T1000 (cell line): Measurements from ENCODE around the gene FHOD1.

ENCODE experiments used
- DNase-seq: peaks from one replicate; lab custom pipeline; 2025; ENCODE audit warnings: mixed read lengths; lab: John Stamatoyannopoulos, UW

Gene FHOD1

GRCh38 chr16:67208154-67208896 is 39.0 kb downstream of the FHOD1 start:
- no peak for DNase-seq

GRCh38 chr16:67207249-67208091 is 39.8 kb downstream of the FHOD1 start:
- DNase-seq = peak; percentile 45

GRCh38 chr16:67206838-67207248 is 40.4 kb downstream of the FHOD1 start:
- DNase-seq = peak; percentile 62

DNA sequence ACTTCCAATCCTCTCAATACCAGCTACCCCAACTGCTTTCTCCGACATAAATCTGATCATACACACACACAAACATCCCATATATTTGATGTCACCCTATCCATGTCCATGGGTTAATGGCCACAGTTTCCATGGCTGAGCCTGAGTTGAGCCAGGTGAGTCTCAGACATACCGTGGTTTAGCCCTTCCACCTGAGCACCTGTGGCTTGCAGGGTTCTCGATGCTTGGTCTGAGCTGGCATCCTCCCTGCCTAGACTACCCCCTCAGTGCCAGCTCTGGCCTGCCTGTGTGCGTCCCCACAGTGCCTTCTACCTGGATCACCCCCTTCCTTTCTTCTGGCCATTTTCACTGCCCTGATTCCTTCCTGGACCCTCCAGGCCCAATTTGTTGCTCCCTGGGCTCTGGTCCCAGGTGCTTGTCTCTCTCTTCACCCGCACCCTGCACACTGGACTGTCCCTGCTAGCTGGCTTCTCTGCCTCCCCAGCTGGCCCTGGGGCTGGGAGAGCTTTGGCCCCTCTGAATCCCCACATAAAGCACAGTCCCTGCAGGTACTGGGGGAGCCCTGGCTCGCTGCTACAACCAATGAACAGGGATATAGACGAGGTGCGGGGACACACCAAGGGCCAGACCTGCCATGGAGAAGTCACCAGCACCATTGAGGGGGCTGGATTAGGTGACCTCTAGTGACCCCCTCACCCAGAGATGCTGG is 41.0 kb downstream of the FHOD1 start:
- DNase-seq = no peak

DNA sequence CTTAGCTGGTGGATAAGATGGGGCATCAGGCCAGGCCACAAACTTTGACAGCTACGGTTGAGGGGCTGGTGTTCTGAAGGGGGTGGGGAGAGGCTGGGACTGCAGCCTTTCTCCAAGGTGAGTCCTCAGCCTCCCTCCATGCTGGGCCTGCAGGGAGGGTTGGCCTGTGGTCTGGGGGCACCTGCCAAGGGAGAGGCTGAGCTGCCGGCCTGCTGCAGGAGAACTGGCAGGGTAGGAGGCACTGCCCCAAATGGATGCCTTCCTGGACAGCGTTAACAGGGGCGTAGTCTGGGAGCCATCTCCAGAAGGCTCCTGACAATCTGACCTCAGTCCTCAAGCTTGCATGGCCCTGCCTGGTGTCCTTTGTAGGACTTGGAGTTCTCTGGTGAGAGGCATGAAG is 43.2 kb downstream of the FHOD1 start:
- DNase-seq = no peak

DNA sequence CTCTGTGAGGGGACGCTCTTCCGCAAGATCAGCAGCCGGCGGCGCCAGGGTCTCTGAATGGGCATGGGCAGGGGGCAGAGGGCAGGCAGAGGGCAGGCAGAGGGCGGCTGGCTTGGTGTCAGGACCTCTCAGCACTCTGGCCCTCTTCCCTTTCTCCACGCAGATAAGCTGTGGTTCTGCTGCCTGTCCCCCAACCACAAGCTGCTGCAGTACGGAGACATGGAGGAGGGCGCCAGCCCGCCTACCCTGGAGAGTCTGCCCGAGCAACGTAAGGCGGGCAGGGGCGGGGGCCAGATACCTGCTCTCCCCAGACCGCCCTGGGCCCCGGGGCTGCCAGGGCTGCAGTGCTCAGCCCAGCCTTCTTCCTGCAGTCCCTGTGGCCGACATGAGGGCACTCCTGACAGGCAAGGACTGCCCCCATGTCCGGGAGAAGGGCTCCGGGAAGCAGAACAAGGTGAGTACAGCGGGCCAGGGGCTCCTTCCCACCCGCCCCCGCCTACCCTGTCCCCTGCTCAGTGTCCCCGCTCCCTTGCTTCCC is 44.3 kb downstream of the FHOD1 start:
- DNase-seq = no peak

DNA sequence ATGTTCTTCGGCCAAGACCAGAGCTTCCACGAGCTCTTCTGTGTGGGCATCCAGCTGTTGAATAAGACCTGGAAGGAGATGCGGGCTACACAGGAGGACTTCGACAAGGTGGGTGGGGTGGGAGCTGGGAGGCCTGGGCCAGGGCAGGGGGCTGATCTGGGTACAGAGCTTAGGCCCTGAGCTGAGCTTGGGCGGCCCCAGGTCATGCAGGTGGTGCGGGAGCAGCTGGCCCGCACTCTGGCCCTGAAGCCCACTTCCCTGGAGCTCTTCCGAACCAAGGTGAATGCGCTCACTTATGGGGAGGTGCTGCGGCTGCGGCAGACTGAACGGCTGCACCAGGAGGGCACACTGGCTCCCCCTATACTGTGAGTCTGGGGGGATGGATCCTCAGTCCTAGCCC is 44.9 kb downstream of the FHOD1 start:
- no peak for DNase-seq

DNA sequence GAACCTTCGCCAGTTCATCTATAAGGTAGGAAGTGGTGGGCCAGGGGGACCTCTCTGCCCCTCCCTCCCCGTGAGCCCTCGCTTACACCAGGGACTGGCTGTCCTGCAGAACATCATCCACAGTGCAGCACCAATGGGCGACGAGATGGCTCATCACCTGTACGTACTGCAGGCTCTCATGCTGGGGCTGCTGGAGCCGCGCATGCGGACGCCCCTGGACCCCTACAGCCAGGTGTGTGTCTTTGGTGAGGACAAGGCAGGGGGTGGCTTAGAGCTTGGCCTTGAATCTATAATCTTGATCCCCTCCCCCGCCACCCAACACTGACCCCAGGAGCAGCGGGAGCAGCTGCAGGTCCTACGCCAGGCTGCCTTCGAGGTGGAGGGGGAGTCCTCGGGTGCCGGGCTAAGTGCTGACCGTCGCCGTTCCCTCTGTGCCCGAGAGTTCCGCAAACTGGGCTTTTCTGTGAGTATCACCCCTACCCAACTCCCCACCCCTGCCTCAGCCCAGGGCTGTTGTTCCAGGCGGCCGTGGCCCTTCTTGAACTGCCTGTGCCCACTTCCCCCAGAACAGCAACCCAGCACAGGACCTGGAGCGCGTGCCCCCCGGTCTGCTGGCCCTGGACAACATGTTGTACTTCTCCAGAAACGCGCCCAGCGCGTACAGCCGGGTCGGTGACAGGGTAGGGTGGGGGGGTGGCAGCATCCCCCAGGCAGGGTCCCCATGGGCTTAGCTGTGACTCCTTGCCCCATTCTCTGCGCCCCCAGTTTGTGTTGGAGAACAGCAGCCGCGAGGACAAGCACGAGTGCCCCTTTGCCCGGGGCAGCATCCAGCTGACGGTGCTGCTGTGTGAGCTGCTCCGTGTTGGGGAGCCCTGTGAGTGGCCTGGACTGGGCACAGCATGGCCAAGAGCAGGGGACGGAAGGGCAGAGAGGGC is 45.6 kb downstream of the FHOD1 start:
- no peak for DNase-seq

GRCh38 chr16:67200491-67200890 is 46.8 kb downstream of the FHOD1 start:
- DNase-seq = no peak

DNA sequence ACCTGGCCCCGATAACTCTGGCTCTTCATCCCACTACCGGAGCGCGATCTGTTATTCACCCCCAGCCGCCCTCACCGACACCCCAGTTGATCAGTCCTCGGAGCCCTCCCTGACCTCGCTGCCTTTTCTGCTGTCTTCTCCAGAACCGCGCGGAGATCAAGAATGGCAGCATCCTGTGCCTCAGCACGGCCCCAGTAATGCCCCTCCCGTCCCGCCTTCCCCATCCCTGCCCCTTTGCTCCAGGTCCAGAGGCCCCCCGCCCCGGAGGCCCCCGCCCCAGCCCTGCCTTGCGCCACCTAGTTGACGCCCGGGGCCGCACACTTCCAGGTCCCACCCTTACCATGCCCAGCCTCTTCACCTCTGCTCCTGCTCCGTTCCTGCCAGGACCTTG is 47.5 kb downstream of the FHOD1 start:
- no peak for DNase-seq

- DNase-seq = no peak
Observed at GRCh38 chr16:67199011-67199807, 48.1 kb downstream of the FHOD1 start, which contains the start of gene ELMO3. Gene ELMO3 (plus strand): TSS chr16:67199131. CDS start chr16:67199327, 196 bp downstream.

- DNase-seq = no peak
Observed at GRCh38 chr16:67198238-67198734, 49.0 kb downstream of the FHOD1 start.

- DNase-seq = no peak
Observed at GRCh38 chr16:67197704-67198103, 49.6 kb downstream of the FHOD1 start.

- DNase-seq = no peak
Observed at GRCh38 chr16:67196881-67197280, 50.4 kb downstream of the FHOD1 start.

GRCh38 chr16:67195676-67196075 is 51.6 kb downstream of the FHOD1 start:
- DNase-seq = no peak

DNA sequence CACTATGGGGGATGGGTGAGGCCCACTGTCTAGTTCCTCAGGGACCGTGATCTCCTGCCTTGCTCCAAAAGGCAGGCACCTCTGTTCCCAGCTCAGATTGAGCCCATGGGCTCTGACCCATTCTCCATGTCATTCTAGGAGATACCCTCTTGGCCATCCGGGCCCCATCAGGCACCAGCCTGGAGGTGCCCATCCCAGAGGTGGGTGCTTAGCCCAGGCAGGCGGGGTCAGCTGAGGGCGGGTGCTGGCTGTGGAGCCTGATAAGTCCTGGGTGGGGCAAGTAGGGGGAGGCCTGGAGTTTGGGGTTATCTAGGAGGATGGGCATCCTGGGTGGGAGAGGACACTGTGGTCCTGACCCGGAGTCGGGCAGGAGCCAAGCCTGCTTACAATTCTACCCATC is 53.0 kb downstream of the FHOD1 start:
- no peak for DNase-seq

DNA sequence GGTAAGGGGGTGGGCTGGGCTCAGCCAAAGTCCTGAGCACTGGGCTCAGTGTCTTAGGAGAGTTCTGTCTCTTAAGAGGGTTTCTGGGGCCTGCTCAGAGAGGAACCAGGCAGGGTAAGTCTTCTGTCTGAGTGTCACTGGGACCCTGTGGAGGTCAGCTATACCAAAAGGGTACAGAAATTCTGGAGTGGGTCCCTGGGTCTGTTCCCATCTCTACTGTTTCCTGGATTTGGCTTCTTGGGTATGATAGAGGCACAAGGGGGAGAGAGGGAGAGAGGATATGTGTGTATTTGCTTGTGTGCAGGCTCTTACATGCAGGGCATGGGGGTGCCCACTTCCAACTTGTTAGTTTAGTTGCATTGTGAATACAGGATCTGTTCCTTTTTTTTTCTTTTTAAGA is 53.7 kb downstream of the FHOD1 start:
- DNase-seq = no peak

- DNase-seq = no peak
Observed at GRCh38 chr16:67192781-67193361, 54.4 kb downstream of the FHOD1 start.

DNA sequence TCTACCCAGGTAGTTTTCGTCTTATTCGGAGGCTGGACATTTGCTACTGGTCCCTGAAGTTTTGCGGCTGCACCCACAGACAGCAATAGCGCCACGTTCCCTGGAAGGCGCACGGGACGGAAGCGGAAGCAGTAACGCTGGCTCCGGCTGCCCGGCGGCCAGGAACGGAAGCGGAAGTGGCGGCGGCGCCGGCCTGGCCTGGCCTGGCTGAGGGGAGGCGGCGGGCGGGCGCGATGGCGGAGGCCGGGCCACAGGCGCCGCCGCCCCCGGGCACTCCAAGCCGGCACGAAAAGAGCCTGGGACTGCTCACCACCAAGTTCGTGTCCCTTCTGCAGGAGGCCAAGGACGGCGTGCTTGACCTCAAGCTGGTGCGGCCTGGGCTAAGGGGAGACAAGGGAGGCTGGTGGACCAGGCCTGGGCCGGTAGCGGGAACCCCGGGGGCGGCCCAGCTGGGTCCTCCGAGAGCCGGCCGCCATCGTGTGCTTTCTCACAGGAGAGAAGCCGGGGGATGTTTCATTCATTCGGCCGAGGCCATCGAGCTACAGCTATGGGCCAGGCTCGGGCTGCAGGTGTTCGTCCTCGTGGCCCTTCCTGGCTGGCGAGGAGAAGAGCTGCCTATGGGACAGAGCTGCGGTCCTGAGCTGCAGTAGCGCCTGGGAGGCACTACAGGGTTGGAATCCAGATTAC is 55.1 kb downstream of the FHOD1 start, which contains the start of gene E2F4:
Gene E2F4, plus strand, starts transcription at position 161 of the 687 bp plus-strand sequence. Its CDS starts 73 bp downstream, at position 234.
- DNase-seq = peak; percentile 71
